T-cell (primary cell): ENCODE results near the gene MME. TPM values are rescaled to one million over a fixed set of nuclear protein-coding genes. Genes with fewer than 3 reads are reported as not detected.

ENCODE experiments used
- ATAC-seq, 4 experiments: fragments of 200-7000 bp in 3 of 4; fragments of 150-1000 bp in 1 of 4; cut with Tn5 transposase; replicated peaks in 1 of 4; 1 replicate in 3 of 4; 2 replicates in 1 of 4; pipeline ENCODE4 v1.10.0; 2021; ENCODE audit warnings: moderate library complexity in 3 of 4, mild to moderate bottlenecking in 2 of 4, moderate number of reproducible peaks in 1 of 4
- CTCF ChIA-PET, 2 donors: fragments of 300-600 bp; sonication (Branson Sonifier 250); formaldehyde crosslinking; loops; one replicate each; lab custom pipeline; 2022; ENCODE audit warnings: antibody characterized with exemption in 2 of 2; lab: Charles Lee
- POLR2A ChIA-PET, 2 donors: fragments of 300-600 bp; sonication (Branson Sonifier 250); formaldehyde crosslinking; loops; one replicate each; lab custom pipeline; 2022; ENCODE audit warnings: antibody characterized with exemption in 2 of 2; lab: Charles Lee
- DNase-seq, 35 experiments: peaks; one replicate each; pipeline versions ENCODE4 v3.0.0 to v3.0.0-alpha.2; 2013 to 2023
- H3K27ac ChIP-seq: one replicate; pipeline ENCODE4 v1.5.1; 2013; ENCODE audit warnings: low read length
- H3K27me3 ChIP-seq, 2 experiments: replicated peaks in 1 of 2; 1 replicate in 1 of 2; 2 replicates in 1 of 2; pipeline versions ENCODE4 v1.6.1 to v1.7.0; 2013; ENCODE audit warnings: low read length in 1 of 2, mixed read lengths in 1 of 2; ENCODE audit not compliant: control insufficient read depth in 2 of 2, insufficient read depth in 2 of 2; ENCODE audit errors: extremely low read depth in 1 of 2
- H3K36me3 ChIP-seq, 2 donors: 1 replicate in 1 of 2; 2 replicates in 1 of 2; pipeline versions ENCODE4 v1.6.1 to v1.7.0; 2013; ENCODE audit warnings: low read length in 1 of 2; ENCODE audit not compliant: control insufficient read depth in 2 of 2, insufficient read depth in 1 of 2; ENCODE audit errors: extremely low read depth in 1 of 2
- H3K4me1 ChIP-seq, 2 experiments: 1 replicate in 1 of 2; 2 replicates in 1 of 2; pipeline versions ENCODE4 v1.6.1 to v1.7.0; 2013; ENCODE audit warnings: low read length in 2 of 2, mixed read lengths in 1 of 2; ENCODE audit not compliant: insufficient read depth in 2 of 2, control insufficient read depth in 1 of 2; ENCODE audit errors: extremely low read depth in 1 of 2
- H3K4me3 ChIP-seq, 2 donors: 1 replicate in 1 of 2; 2 replicates in 1 of 2; pipeline versions ENCODE4 v1.5.1 to v1.7.0; 2013; ENCODE audit warnings: mild to moderate bottlenecking in 2 of 2, low read length in 1 of 2, moderate library complexity in 1 of 2; ENCODE audit not compliant: control insufficient read depth in 1 of 2; ENCODE audit errors: extremely low read depth in 1 of 2
- H3K9me3 ChIP-seq: 2 replicates; pipeline ENCODE4 v1.7.0; 2013
- H3K27ac Mint-ChIP-seq, 2 donors: one replicate each; pipeline ENCODE4 v1.8.0; 2020 to 2021; ENCODE audit warnings: mild to moderate bottlenecking in 2 of 2, mixed read lengths in 2 of 2
- H3K27me3 Mint-ChIP-seq, 2 donors: one replicate each; pipeline ENCODE4 v1.8.0; 2021 to 2022; ENCODE audit warnings: mixed read lengths in 2 of 2
- H3K36me3 Mint-ChIP-seq: one replicate; pipeline ENCODE4 v1.8.0; 2021; ENCODE audit warnings: mixed read lengths
- H3K4me1 Mint-ChIP-seq, 3 donors: one replicate each; pipeline ENCODE4 v1.8.0; 2020 to 2022; ENCODE audit warnings: mixed read lengths in 3 of 3, mild to moderate bottlenecking in 1 of 3
- H3K4me3 Mint-ChIP-seq, 3 donors: one replicate each; pipeline ENCODE4 v1.8.0; 2020 to 2022; ENCODE audit warnings: mild to moderate bottlenecking in 3 of 3, mixed read lengths in 3 of 3, moderate library complexity in 3 of 3
- H3K9me3 Mint-ChIP-seq, 3 donors: one replicate each; pipeline ENCODE4 v1.8.0; 2020 to 2022; ENCODE audit warnings: mixed read lengths in 3 of 3
- WGBS: methylation state at CpG from one replicate; pipeline ENCODE4 v1.1.5; 2013; ENCODE audit warnings: missing lambda C conversion rate; ENCODE audit not compliant: insufficient coverage; 5-methylcytosine and 5-hydroxymethylcytosine counted together
- total RNA-seq, 35 experiments: library from RNA in 6 of 35; stranded (reverse) in 6 of 35; fragments of 120-200 nt in 1 of 35; gene quantifications; one replicate each; pipeline versions ENCODE4 v1.2.1 to v1.2.4 and lab custom pipeline; 2013 to 2026

MME gene
- total RNA-seq, 5 donors from 2014 or later (not counting 1 experiment from before 2014, with no cell fraction given) = 0.35 to 2.2 (median 0.93) TPM

DNA sequence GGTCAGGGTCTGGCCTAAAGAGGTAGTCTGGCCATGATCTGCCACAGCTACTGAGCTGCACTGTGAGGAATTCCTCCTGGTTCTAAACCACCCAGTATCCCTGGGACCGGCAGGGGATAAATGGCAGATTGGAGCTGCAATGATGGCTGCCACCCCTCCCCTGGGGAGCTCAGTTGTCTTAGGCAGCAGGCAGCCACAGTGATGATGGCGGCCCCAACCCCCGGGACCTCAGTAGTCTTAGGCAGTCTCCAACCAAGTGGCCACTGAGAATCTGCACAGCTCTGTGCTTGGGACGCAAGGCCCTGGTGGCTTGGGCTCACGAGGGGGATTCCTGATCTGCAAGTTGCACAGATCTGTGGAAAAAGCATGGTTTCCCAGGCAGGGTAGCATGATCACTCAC lies 145.3 kb downstream of the MME start:
- POLR2A ChIA-PET = no interaction called here
- DNase-seq = no peak
- no peaks in the 10 kb centered on the region for H3K36me3 ChIP-seq
- no peaks in the 10 kb centered on the region for H3K9me3 ChIP-seq
- CTCF ChIA-PET = no interaction called here
- H3K27ac ChIP-seq = no peak overlapping the region
- H3K4me1 ChIP-seq = no peaks in the 10 kb centered on the region
- H3K27ac Mint-ChIP-seq = no peak overlapping the region
- H3K9me3 Mint-ChIP-seq = peaks cover 2 to 14% (median 11%) of the 10 kb centered on the region in 3 donors
- WGBS = 88% methylated on average over 4 of the region's 5 CpGs
- H3K4me3 ChIP-seq = no peak overlapping the region
- H3K27me3 ChIP-seq = peaks cover 0 to 9% of the 10 kb centered on the region in 2 experiments
- ATAC-seq = no peak
- H3K4me3 Mint-ChIP-seq = no peak overlapping the region
- no peaks in the 10 kb centered on the region for H3K4me1 Mint-ChIP-seq
- H3K27me3 Mint-ChIP-seq = no peaks in the 10 kb centered on the region
- no peaks in the 10 kb centered on the region for H3K36me3 Mint-ChIP-seq

DNA sequence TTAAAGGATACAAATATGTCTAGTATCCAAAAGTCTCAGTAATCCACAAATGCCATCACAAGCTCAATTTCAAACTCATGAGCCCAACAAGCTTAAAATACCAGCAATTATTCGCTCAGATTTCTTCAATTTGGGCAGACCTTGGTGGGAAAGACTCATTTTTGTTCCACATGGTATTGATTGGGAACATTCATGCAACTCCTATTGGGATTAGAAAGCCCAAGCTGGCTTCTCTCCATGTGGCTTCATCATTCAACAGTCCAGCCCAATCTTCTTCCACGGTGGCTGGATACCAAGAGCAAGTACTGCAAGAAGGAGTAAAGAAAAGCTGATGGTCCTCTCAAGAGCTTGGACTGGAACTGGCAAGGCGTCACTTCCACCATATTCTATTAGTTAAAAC lies 147.0 kb downstream of the MME start:
- Mint-ChIP-seq H3K4me3 (no peak overlapping the region), H3K9me3 (peaks cover 2 to 11% (median 8%) of the 10 kb centered on the region in 3 donors), H3K36me3 (no peaks in the 10 kb centered on the region), H3K4me1 (no peaks in the 10 kb centered on the region), H3K27me3 (no peaks in the 10 kb centered on the region), H3K27ac (no peak overlapping the region)
- ATAC-seq (no peak), DNase-seq (no peak)
- no peaks in the 10 kb centered on the region for H3K36me3 ChIP-seq
- no peak overlapping the region for H3K27ac ChIP-seq
- H3K9me3 ChIP-seq = no peaks in the 10 kb centered on the region
- no peaks in the 10 kb centered on the region for H3K4me1 ChIP-seq
- H3K27me3 ChIP-seq = peaks cover 0 to 9% of the 10 kb centered on the region in 2 experiments
- ChIA-PET POLR2A (no interaction called here), CTCF (no interaction called here)
- no peak overlapping the region for H3K4me3 ChIP-seq
- WGBS = 57% methylated on average over 3 of the region's 3 CpGs

DNA sequence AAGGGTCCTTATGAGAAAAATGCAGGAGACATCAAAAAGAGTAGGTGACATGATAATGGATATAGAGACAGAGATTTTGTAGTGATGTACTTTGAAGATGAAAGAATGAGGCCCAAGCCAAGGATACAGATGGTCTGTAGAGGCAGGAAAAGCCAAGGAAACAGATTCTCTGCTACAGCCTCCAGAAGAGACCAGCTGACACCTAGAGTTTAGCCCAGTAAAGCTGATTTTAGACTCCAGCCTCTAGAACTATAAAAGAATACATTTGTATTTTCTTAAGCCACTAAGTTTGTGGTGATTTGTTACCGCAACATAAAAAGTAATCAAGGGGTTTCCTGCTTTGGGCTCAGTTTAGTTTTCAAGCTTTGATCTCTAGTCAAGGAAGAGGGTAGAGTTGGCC lies 148.6 kb downstream of the MME start:
- no peak overlapping the region for H3K4me3 ChIP-seq
- Mint-ChIP-seq H3K27ac (no peak overlapping the region), H3K27me3 (no peaks in the 10 kb centered on the region), H3K4me3 (no peak overlapping the region), H3K9me3 (peaks cover 0 to 8% (median 0%) of the 10 kb centered on the region in 3 donors), H3K36me3 (no peaks in the 10 kb centered on the region), H3K4me1 (no peaks in the 10 kb centered on the region)
- H3K36me3 ChIP-seq = no peaks in the 10 kb centered on the region
- no CpG with 5 or more reads among the region's 1 CpG for WGBS
- peaks cover 0 to 9% of the 10 kb centered on the region in 2 experiments for H3K27me3 ChIP-seq
- ChIA-PET CTCF (no interaction called here), POLR2A (no interaction called here)
- ATAC-seq (no peak), DNase-seq (no peak)
- no peak overlapping the region for H3K27ac ChIP-seq
- no peaks in the 10 kb centered on the region for H3K9me3 ChIP-seq
- no peaks in the 10 kb centered on the region for H3K4me1 ChIP-seq

DNA sequence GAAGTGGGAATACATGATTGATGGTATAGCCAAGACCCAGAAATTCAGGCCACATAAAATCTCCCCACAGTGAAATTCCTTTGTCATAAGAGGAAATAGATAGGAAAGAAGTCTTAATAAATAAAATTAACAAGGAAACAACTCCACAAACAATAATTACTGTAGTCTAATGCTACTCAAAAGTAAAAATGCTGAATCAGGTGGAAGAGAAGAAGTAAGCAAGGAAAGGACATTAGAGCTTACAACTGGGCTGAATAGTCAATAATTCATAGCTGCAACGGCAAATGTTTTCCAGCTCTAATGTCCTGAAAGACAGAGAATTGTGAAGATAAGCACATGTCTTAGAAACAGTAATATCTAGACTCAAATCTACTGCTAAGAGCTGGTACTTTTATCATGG lies 149.0 kb downstream of the MME start:
- Mint-ChIP-seq H3K9me3 (peaks cover 0 to 7% (median 0%) of the 10 kb centered on the region in 3 donors), H3K4me1 (no peaks in the 10 kb centered on the region), H3K27me3 (no peaks in the 10 kb centered on the region), H3K4me3 (no peak overlapping the region), H3K36me3 (no peaks in the 10 kb centered on the region), H3K27ac (no peak overlapping the region)
- Histone ChIP-seq H3K4me3 (no peak overlapping the region), H3K27ac (no peak overlapping the region), H3K27me3 (peaks cover 0 to 9% of the 10 kb centered on the region in 2 experiments), H3K9me3 (no peaks in the 10 kb centered on the region), H3K4me1 (no peaks in the 10 kb centered on the region), H3K36me3 (no peaks in the 10 kb centered on the region)
- POLR2A ChIA-PET = no interaction called here
- CTCF ChIA-PET = no interaction called here
- no CpG with 5 or more reads among the region's 1 CpG for WGBS
- no peak for DNase-seq
- no peak for ATAC-seq

DNA sequence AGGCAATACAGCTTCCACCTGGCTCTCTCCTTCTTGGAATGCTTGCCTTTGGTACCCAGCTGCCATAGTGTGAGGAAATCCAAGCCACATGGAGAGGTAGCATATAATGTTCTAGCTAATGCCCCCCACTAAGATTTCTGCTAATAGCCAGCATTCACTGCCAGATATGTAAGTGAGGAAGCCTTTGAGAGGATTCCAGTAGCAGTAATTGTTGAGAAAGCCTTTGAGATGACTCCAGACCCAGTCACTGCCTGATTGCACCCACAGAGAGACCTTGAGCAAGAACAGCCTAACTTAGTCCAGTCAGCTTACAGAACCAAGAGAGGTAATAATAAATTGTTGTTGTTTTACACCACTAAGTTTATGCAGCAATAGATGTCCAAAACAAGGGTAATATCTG lies 150.3 kb downstream of the MME start:
- no peak overlapping the region for H3K27ac Mint-ChIP-seq
- no peaks in the 10 kb centered on the region for H3K4me1 Mint-ChIP-seq
- Histone ChIP-seq H3K36me3 (no peaks in the 10 kb centered on the region), H3K27me3 (peaks cover 0 to 4% of the 10 kb centered on the region in 2 experiments), H3K4me1 (no peaks in the 10 kb centered on the region), H3K4me3 (no peak overlapping the region), H3K9me3 (no peaks in the 10 kb centered on the region), H3K27ac (no peak overlapping the region)
- H3K4me3 Mint-ChIP-seq = no peak overlapping the region
- no peaks in the 10 kb centered on the region for H3K36me3 Mint-ChIP-seq
- DNase-seq = no peak
- ChIA-PET CTCF (no interaction called here), POLR2A (no interaction called here)
- no peaks in the 10 kb centered on the region for H3K9me3 Mint-ChIP-seq
- no peak for ATAC-seq
- H3K27me3 Mint-ChIP-seq = no peaks in the 10 kb centered on the region

DNA sequence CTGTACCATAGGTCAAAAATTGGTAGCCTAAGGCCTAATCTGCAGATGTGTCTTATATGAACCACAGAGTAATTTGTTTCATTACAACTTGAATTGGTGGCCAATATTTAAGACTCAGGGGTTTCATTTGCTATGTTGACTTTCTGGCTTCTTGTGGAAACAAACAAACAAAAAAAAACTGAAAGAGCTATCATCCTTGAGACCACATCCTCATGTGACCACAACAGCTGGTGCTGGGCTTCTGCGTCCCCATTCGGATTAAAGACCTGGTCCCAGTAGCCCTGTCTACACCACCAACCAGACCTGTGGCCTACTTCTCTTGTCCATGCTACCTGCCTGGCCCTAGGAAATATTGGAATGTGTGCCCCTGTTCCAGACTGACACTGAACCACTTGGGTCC lies 151.7 kb downstream of the MME start:
- Histone ChIP-seq H3K4me1 (no peaks in the 10 kb centered on the region), H3K27ac (no peak overlapping the region), H3K9me3 (no peaks in the 10 kb centered on the region), H3K4me3 (no peak overlapping the region), H3K36me3 (no peaks in the 10 kb centered on the region), H3K27me3 (no peaks in the 10 kb centered on the region)
- ATAC-seq = no peak
- CTCF ChIA-PET = no interaction called here
- no peak overlapping the region for H3K4me3 Mint-ChIP-seq
- H3K27me3 Mint-ChIP-seq = no peaks in the 10 kb centered on the region
- no peaks in the 10 kb centered on the region for H3K9me3 Mint-ChIP-seq
- WGBS = 100% methylated on average over 1 of the region's 2 CpGs
- POLR2A ChIA-PET = interaction anchor here in 1 of 2 donors (0.6 kb wide), 1 partner anchor 1169 kb away, joined by 3 read pairs; no protein-coding TSS in a partner anchor
- H3K27ac Mint-ChIP-seq = no peak overlapping the region
- no peaks in the 10 kb centered on the region for H3K4me1 Mint-ChIP-seq
- no peak for DNase-seq
- no peaks in the 10 kb centered on the region for H3K36me3 Mint-ChIP-seq

DNA sequence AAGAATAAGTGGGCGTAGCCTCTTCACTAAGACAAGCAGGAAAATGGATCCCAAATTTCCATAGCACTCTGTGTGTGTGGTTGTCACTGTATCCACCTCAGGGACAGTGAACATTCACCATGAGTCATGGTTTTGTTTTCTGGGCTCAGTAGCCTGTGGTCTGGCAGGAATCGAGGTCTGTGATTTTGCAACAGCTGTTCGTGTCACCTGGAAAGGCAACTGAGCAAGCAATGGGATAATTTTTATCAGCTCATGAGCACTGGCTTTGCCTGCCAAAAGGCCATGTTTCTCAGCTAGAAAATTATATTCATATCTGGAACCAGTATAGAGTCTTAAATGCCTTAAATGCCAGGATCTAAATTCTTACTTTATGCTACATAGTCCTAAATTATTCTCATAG lies 152.5 kb downstream of the MME start:
- no peak overlapping the region for H3K4me3 Mint-ChIP-seq
- 49% methylated on average over 2 of the region's 3 CpGs for WGBS

More for the DNA sequence above, 152.5 kb downstream of the MME start:
- no peaks in the 10 kb centered on the region for H3K4me1 Mint-ChIP-seq
- Histone ChIP-seq H3K27me3 (no peaks in the 10 kb centered on the region), H3K27ac (no peak overlapping the region), H3K36me3 (no peaks in the 10 kb centered on the region), H3K4me1 (no peaks in the 10 kb centered on the region), H3K4me3 (no peak overlapping the region), H3K9me3 (no peaks in the 10 kb centered on the region)
- ChIA-PET CTCF (no interaction called here), POLR2A (no interaction called here)
- DNase-seq (no peak), ATAC-seq (no peak)
- no peaks in the 10 kb centered on the region for H3K27me3 Mint-ChIP-seq
- H3K9me3 Mint-ChIP-seq = no peaks in the 10 kb centered on the region
- no peak overlapping the region for H3K27ac Mint-ChIP-seq
- H3K36me3 Mint-ChIP-seq = no peaks in the 10 kb centered on the region
